HG02678 (cell line): ENCODE results near the gene TNFSF13B.
"Not testable (repeated sequence)": the region's sequence is repeated elsewhere in the genome, so short reads cannot be mapped to it uniquely, and the experiment has no call there.

Experiments
- ATAC-seq: cut with Tn5 transposase; IDR thresholded peaks from one replicate; pipeline ENCODE4 v1.9.1; 2021; ENCODE audit warnings: mild to moderate bottlenecking, moderate library complexity; ENCODE audit not compliant: unreplicated experiment

The TNFSF13B gene, protein sequence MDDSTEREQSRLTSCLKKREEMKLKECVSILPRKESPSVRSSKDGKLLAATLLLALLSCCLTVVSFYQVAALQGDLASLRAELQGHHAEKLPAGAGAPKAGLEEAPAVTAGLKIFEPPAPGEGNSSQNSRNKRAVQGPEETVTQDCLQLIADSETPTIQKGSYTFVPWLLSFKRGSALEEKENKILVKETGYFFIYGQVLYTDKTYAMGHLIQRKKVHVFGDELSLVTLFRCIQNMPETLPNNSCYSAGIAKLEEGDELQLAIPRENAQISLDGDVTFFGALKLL

DNA sequence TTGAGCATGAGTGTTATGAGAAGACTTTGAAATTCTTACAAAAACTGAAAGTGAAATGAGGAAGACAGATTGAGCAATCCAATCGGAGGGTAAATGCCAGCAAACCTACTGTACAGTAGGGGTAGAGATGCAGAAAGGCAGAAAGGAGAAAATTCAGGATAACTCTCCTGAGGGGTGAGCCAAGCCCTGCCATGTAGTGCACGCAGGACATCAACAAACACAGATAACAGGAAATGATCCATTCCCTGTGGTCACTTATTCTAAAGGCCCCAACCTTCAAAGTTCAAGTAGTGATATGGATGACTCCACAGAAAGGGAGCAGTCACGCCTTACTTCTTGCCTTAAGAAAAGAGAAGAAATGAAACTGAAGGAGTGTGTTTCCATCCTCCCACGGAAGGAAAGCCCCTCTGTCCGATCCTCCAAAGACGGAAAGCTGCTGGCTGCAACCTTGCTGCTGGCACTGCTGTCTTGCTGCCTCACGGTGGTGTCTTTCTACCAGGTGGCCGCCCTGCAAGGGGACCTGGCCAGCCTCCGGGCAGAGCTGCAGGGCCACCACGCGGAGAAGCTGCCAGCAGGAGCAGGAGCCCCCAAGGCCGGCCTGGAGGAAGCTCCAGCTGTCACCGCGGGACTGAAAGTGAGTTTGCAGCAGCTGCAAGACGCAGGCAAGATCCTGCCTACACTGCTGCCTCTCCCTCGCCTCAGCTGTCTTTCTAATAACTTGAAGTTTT lies at the start of gene TNFSF13B:
Gene TNFSF13B (plus strand): TSS at position 118 of the 728 bp plus-strand sequence. CDS start 178 bp downstream, at position 296.
- peak; percentile 74 for ATAC-seq

DNA sequence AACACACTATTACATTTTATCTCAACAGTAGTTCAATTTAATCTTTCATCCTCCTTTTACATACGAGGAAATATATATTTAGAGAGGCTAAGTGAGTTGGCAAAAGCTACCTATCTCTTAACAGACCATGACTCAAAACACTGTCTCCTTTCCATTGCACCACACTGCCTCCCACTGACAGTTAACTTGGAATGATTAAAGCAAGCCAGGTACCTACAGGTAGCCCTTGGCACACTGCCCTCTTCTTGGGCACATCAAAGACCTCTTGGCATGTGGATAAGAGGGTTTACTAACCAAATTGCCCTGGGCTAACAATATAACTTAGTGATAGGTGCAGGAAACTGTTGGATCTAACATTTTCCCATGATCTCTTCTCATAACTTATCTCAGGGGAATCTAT lies 49.5 kb upstream of the TNFSF13B start:
- no peak for ATAC-seq

DNA sequence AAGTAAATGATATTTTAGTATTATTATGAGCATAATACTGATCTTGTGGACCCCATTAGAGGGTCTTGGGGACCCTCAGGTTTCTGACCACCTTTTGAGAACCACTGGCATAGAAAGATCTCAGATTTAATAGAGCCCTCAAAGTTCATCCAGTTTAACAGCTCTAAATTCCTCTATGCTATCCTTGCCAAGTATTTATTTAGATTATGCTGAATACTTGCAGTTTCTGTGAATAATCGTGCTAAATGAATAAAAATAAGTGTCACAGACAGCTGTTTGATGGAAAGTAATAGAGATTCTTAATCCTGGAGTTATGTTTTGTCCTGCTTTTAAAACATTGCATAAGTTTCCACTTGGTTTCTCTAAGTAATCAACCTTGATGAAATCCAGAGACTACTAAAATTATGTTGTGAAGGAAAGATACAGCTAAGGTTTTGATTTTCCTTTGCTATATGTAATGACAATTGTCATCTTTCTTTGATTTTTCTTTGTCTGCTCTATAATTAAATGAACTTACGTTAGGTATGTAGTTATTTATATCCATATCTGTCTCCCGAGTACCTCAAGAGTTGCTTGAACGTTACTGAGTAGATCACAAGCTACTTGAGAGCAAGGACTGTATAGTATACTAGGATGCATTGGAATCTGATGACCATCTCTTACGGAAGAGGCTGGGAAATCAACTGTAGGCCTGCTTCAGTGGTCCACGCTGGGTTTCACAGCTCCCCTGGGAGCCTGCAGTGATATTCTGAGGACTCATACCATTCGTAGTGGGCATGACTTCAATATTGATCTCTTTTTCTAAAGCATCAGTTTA lies 45.6 kb upstream of the TNFSF13B start:
- ATAC-seq = no peak

DNA sequence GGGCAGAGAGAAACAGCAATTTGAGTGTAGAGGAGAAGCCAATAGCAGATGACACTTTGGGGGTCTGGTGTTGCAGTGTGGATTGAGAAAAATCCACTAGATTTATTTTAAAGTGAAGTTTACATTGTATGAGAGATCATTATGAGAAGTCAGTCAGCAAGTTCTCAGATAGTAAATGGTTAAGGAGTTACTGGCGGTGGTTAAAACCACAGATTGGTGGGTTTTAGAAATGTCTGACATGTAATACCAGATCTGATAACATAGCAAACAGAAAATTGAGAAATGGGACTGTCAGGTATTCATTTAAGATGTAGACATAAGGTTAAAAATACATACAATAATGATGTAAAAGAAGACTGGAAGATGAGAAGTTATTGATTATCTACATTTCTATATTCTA lies 44.1 kb upstream of the TNFSF13B start:
- ATAC-seq = peak; percentile 65

DNA sequence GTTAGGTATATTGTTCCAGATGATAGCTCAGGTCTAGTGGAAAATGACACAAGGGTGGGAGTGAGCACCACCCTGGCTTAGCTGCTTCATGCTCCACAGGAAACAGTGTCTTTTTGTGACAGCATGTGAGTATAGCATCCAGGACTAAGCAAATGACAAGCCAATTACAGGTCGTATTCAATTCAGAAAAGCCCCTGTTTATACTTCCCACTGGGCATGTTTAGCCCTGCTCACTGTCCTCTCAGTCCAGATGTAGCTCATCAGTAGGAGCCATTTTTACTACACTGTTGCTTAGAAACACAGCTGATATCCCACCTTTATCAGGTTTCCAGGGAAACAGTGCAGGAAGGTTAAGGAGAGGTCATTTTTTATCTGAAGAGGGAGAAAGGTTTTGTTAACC lies 43.3 kb upstream of the TNFSF13B start:
- ATAC-seq = peak; percentile 37

DNA sequence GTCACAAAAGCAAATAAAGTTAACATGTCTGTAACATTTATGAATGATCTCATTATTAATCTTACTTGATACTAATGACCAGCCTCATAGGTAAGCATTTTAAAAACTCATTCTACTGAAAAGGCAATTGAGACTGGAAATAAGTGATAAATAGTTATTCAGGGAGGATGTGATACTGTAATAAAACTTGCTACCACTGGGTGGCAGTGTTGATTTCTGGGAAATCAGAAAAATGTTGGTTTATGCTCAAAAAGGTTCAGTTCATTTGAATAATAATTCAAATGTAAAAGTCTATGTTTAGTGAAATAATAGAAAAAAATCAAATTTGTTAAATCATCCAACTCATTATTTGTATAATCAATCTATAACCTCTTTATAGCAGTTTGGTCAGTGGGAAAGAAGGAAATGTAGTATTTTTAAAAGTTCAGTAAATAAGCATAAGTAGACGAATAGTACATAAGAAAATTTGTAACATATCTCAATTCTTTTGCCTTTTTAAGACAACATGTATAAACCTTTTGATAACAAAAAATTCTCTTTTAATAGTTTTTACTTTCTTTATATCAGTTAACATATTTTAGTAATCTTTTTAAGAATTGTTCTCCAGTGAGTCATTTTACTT lies 41.8 kb upstream of the TNFSF13B start:
- ATAC-seq = no peak

DNA sequence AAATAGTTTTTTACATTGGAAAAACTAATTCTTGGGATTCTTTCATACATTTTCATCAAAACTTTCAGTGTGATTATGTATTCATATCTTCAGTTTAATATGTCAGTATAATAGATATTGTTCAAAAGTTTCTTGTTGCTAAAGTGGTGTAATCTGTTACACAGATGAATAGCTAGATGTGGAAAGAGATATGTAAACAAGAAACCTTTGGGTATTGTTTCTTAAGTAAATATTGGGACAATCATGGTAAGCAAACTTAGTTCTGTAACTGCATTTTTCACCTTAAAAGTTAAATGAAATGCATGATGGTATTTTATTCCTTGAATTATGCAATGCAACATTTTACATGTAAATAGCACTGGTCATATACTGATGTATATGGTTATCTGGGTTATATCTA lies 39.1 kb upstream of the TNFSF13B start:
- ATAC-seq = no peak

DNA sequence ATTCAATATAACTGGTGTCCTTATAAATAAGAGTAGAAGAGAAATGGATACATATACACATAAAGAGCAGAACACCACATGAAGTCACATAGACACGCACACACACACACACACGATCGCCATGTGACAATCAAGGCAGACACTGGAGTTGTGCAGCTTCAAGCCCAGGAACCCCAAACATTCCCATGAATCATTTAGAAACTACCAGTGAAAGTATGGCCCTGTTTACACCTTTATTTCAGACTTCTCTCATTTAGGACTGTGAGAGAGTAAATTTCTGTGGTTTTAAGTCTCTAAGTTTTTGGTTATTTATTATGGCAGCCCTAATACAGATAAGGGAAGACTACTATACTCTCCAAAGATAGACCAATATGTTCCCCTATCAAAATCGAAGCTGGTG lies 20.4 kb upstream of the TNFSF13B start:
- no peak for ATAC-seq

DNA sequence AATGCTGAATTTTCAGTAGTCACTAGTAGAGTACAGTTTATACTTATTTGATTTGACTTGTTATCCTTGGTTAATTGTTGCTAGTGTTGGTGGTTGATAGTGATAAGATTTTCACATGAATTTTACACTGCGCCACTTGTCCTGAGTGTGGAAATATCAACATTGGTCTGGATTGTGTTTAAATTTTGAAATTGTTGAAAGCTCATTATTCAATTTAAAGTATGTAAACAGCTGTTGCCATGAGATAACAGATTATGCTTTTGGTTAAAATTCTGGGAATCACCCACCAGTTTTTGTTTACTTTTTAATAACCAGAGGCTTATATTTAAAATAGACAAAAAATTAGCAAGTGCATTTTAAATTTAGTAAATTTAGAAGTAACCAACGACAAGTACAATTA lies 12.3 kb upstream of the TNFSF13B start:
- ATAC-seq = no peak

DNA sequence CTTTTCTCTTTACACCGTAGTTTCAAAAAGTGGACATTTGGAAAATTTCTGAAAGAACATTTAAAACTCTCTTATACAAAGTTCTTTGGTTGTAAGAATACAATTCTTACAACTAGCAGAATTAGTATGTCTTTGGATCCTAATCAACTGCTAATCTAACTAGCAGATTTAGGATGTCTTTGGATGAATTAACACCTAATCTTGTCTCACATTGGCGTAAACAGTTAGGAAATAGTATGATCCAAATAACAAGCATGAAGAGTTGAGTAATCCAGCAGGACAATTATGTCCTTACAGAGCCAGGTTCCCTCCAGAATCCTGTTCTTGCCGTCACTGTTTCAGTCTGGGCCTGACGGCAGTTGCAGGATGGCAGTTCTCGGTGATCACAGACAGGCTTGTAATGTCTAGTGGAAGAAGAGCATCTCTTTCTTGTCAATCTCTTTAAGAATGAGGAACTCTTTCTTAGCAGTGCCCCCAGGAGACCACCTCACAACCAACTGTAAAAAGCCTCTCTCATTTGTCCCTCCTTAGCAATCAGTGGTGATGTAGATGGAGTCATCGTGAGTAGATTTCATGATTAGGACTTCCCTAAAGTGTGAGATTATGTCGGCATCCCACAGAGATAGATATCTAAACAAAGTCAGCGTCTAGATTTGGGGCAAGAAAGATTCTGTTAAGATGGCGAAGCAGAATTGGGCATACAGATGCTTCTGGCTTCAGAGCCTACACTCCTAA lies 5.7 kb upstream of the TNFSF13B start:
- no peak for ATAC-seq

DNA sequence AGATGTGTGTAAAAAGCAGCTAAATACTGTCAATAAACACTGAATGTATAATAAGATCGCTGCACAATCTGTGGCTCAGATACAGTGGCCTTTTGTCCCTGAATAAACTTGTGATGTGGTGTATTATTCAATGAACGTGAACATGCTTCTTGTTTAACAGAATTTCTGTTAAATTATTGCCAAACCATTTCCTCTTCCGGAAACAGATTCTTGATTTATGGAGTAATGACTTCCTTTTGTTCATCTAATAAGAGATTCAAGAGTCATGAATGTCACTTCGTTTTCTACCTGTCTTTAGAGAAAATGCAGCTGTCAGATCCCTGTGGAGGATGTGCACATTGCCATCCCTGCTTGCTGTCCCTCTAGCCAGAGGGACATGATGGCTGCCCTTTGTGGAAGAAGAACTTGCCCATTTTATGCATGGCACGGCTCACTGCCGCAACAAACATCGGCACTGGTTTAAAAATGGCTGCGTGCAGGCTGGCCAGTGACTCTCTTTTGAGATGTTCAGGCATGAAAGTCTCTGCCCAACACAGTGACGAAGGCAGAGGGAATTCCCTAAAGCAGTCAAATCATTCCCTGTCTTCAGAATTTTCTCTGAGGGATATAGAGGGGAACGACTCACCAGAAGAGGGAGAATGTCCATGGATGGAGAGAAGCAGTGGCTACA lies 3.1 kb upstream of the TNFSF13B start:
- ATAC-seq = no peak

DNA sequence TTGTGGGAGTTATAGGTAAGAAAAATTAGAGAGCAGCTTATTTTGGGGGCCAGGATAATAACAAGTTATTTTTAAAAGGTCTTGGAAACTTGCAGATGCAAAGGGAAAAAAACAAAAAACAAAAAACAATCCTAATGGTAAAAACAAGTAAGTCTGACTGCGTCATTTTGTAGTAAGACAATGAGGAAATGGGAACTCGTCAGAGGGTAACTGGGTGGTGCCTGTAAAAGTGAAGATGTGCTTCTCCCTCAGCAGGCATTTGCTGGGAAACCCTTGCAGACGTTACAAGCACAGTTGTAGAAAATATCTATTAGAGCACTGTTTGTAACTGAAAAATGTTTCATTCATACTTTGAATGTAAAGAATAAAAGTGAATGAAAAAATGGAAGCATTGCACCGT lies 2.2 kb upstream of the TNFSF13B start:
- ATAC-seq = no peak

DNA sequence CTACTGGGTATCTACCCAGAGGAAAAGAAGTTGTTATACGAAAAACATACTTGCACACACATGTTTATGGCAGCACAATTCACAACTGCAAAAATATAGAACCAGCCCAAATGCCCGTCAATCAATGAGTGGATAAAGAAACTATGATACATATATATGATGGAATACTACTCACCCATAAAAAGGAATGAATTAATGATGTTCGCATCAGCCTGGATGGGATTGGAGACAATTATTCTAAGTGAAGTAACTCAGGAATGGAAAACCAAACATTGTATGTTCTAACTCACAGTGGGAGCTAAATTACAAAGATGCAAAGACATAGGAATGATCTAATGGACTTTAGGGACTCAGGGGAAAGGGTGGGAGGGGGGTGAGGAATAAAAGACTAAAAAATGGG lies 1.7 kb upstream of the TNFSF13B start:
- not testable (repeated sequence) for ATAC-seq

DNA sequence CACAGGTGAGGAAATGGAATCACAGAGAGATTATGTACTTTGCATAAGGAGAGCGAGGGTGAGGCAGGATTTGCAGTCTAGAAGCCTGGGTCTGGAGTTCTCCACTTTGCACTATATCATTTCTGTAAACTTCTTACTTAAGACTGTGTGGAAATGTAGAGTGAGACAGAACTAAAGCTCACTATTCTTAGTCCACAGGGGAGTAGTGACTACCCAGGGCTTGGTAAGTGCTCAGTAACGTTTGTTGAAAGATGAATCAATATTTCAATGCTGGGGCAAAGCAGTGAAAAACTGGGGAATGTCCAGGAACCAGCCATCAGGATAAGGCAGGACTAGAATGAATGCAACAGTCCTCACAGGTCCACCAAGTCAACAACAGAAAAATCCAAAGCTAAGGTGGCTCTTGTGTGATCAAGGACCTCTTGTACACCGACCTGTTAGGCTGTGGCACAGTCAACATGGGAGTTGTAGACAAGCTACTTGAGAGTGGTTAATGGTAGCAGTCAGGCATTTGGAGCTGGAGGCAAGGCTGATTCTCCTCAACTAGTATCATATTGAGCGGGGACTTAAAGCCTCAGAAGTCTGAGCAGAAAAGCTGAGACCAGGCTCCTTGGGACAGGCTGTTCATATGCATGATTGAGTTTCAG lies 929 bp upstream of the TNFSF13B start:
- ATAC-seq = peak; percentile 19

DNA sequence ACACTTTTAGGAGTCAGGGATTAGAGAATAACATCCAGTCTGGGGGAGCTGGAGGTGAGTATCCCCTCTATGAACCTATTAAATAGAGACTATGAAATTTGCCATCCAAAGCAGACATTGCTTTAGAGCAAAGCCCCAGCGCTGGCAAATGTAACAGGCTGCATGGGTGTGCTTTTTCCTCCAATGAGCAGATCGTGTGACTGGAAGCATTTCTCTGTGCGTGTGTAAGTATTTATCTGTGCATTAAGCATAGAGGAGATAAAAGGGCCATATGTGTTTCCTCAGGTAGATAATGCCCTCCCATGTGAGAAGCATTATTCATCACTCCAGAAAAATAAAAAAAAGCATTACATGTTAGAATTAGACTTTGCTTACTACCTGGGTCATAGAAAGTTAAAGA lies 924 bp downstream of the TNFSF13B start:
- peak; percentile 5 for ATAC-seq

DNA sequence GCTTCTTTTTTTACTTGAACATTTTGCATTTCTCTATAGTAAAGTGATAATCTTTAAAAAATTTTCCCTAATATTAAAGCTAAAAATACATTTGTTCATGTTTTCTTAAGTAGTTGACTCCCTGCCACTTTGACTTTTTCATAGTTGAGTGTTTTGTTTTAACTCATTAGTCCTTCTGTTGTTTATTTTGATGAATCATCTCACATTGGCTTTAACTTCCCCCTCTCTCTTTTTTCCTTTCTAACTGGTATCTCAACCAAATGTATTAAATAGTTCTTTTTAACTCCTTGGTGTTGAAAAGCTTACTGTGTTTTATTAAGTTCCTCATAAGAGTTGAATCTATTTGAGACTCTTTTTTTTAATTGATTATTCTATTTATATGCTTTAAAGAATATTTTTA lies 2.8 kb downstream of the TNFSF13B start:
- no peak for ATAC-seq

DNA sequence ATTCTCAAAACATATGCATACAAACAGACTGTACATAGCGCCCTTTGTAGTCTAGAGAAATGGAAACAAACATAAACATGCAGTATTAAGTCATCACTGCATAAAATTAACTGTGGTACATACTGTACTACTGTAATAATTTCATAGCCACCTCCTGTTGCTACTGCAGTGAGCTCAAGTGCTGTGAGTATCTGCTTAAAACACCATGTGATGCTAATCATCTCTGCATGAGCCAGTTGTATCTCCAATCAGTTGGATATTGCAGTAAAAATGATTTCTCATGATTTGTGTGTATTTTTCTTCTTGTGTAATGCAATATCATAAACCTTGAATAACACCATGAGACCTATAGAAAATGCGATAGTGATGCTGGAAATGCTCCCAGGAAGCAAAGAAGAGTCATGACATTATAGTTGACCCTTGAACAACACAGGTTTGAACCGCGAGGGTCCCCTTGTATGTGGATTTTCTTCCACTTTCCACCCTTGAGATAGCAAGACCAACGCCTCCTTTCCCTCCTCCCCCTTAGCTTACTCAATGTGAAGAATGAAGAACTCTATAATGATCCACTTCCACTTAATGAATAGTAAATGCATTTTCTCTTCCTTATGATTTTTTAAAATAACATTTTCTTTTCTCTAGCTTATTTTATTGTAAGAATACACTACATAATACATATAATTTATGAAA lies 4.1 kb downstream of the TNFSF13B start:
- no peak for ATAC-seq

DNA sequence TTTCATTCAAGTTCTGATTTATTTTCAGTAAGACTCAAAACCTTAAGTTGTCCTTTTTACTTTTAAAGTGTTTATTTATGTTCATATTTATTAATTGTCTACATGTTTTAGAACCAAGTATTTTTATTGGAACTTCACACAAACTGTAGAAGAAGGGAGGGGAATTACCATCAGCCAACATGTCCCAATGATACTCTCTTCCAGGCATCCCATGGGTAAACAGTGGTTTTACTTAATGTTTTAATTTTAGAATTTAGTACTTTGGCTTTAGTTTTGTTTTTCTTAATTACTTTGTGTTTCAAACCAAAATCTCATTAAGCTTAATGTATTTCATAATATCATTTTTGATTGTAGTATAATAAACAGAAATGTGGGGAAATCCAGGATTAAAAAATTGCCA lies 5.2 kb downstream of the TNFSF13B start:
- ATAC-seq = no peak

DNA sequence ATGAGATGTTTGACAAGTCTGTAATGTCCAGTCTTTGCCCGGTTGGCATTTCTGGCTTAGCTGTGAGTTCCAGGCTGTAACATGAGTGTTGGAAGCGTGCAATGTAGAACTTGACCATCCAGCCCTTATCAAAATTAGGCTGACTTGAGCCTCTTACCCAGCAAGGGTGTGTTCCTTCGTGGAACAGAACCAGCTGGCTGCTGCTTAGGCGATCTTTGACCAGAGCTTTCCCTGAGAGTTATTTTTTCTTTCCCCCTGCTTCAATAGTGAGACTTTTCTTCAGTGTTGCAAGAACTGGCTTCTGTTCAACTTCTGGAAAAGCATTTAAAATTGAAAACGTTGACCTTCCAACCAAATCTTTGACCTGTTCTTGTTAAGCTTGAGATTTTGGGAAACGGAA lies 6.5 kb downstream of the TNFSF13B start:
- ATAC-seq = no peak
